HG02938 (cell line): ENCODE results near the gene LSG1.

Source experiments
- ATAC-seq: cut with Tn5 transposase; IDR thresholded peaks from one replicate; pipeline ENCODE4 v1.9.1; 2021; ENCODE audit warnings: mild to moderate bottlenecking, moderate library complexity; ENCODE audit not compliant: unreplicated experiment

Gene LSG1

GRCh38 chr3:194671900-194672808, at the start of gene LSG1:
Gene LSG1 (minus strand): TSS chr3:194672191. CDS start chr3:194672162, 29 bp downstream.
- peak; percentile 83 for ATAC-seq

- ATAC-seq, result no peak
Observed at GRCh38 chr3:194720048-194720447, 48.1 kb upstream of the LSG1 start.

- no peak for ATAC-seq
Observed at GRCh38 chr3:194718079-194718478, 46.1 kb upstream of the LSG1 start.

GRCh38 chr3:194715022-194715800, 43.2 kb upstream of the LSG1 start:
- no peak for ATAC-seq

- no peak for ATAC-seq
Observed at GRCh38 chr3:194714564-194714963, 42.6 kb upstream of the LSG1 start.

GRCh38 chr3:194714137-194714455, 42.1 kb upstream of the LSG1 start:
- ATAC-seq, result no peak

GRCh38 chr3:194713299-194714136, 41.5 kb upstream of the LSG1 start:
- no peak for ATAC-seq

- no peak for ATAC-seq
Observed at GRCh38 chr3:194711913-194712312, 39.9 kb upstream of the LSG1 start.

GRCh38 chr3:194711286-194711685, 39.3 kb upstream of the LSG1 start:
- no peak for ATAC-seq

- no peak for ATAC-seq
Observed at GRCh38 chr3:194707147-194707540, 35.2 kb upstream of the LSG1 start.

GRCh38 chr3:194705761-194706160, 33.8 kb upstream of the LSG1 start:
- no peak for ATAC-seq

GRCh38 chr3:194705227-194705626, 33.2 kb upstream of the LSG1 start:
- no peak for ATAC-seq

GRCh38 chr3:194702545-194702944, 30.6 kb upstream of the LSG1 start:
- no peak for ATAC-seq

GRCh38 chr3:194696702-194697101, 24.7 kb upstream of the LSG1 start:
- no peak for ATAC-seq

- ATAC-seq, result peak; percentile 69
Observed at GRCh38 chr3:194691481-194692283, 19.7 kb upstream of the LSG1 start.

GRCh38 chr3:194690501-194691372, 18.7 kb upstream of the LSG1 start:
- ATAC-seq, result no peak

- no peak for ATAC-seq
Observed at GRCh38 chr3:194689493-194689944, 17.5 kb upstream of the LSG1 start.

- ATAC-seq, result no peak
Observed at GRCh38 chr3:194688946-194689345, 17.0 kb upstream of the LSG1 start.

- no peak for ATAC-seq
Observed at GRCh38 chr3:194688200-194688740, 16.3 kb upstream of the LSG1 start.
